Activated CD4-positive, alpha-beta T cell treated with anti-CD3 and anti-CD28 coated beads for 1 hour (primary cell): ENCODE measurements around the gene CEP112.
"Not testable (repeated sequence)": the region's sequence is repeated elsewhere in the genome, so short reads cannot be mapped to it uniquely, and the experiment has no call there.

Source experiments
- DNase-seq: peaks from one replicate; pipeline ENCODE4 v3.0.0-alpha.2; 2020

The CEP112 gene

GRCh38 chr17:65707780-65708179 is 484.2 kb downstream of the CEP112 start:
- DNase-seq = no peak

- no peak for DNase-seq
Measured at GRCh38 chr17:65704731-65705130, 487.2 kb downstream of the CEP112 start.

GRCh38 chr17:65703891-65704290 is 488.0 kb downstream of the CEP112 start:
- no peak for DNase-seq

GRCh38 chr17:65699459-65699858 is 492.5 kb downstream of the CEP112 start:
- no peak for DNase-seq

GRCh38 chr17:65698381-65699061 is 493.4 kb downstream of the CEP112 start:
- DNase-seq = no peak

GRCh38 chr17:65697661-65698060 is 494.3 kb downstream of the CEP112 start:
- DNase-seq = no peak

- no peak for DNase-seq
Measured at GRCh38 chr17:65696739-65697394, 495.1 kb downstream of the CEP112 start.

- no peak for DNase-seq
Measured at GRCh38 chr17:65694601-65695000, 497.3 kb downstream of the CEP112 start.

- no peak for DNase-seq
Measured at GRCh38 chr17:65690626-65691310, 501.2 kb downstream of the CEP112 start.

- DNase-seq = no peak
Measured at GRCh38 chr17:65688307-65688706, 503.6 kb downstream of the CEP112 start.

GRCh38 chr17:65685110-65685509 is 506.8 kb downstream of the CEP112 start:
- DNase-seq = no peak

GRCh38 chr17:65684631-65685030 is 507.3 kb downstream of the CEP112 start:
- DNase-seq = no peak

- no peak for DNase-seq
Measured at GRCh38 chr17:65683428-65683827, 508.5 kb downstream of the CEP112 start.

GRCh38 chr17:65681763-65682162 is 510.2 kb downstream of the CEP112 start:
- not testable (repeated sequence) for DNase-seq

- no peak for DNase-seq
Measured at GRCh38 chr17:65679165-65679845, 512.6 kb downstream of the CEP112 start.

GRCh38 chr17:65678546-65678945 is 513.4 kb downstream of the CEP112 start:
- DNase-seq = no peak

- DNase-seq = no peak
Measured at GRCh38 chr17:65677932-65678331, 514.0 kb downstream of the CEP112 start.

GRCh38 chr17:65674246-65675045 is 517.5 kb downstream of the CEP112 start:
- DNase-seq = no peak

- DNase-seq = no peak
Measured at GRCh38 chr17:65670667-65671371, 521.1 kb downstream of the CEP112 start.

GRCh38 chr17:65668211-65668610 is 523.7 kb downstream of the CEP112 start:
- DNase-seq = no peak

GRCh38 chr17:65667656-65668055 is 524.3 kb downstream of the CEP112 start:
- no peak for DNase-seq

GRCh38 chr17:65666876-65667321 is 525.0 kb downstream of the CEP112 start:
- DNase-seq = no peak
